C4-2B (cell line): Measurements from ENCODE around the gene ZBTB20.

Source experiments
- ZFX ChIP-seq: fragments of 450-650 bp; IDR thresholded peaks from 2 replicates; pipeline ENCODE4 v1.6.1; 2017
- TF ChIP-seq, protein P1 (sequence below): fragments of 450-650 bp; conservative IDR thresholded peaks from 2 replicates; pipeline ENCODE4 v1.5.1; 2017; ENCODE audit warnings: mild to moderate bottlenecking

DNA sequence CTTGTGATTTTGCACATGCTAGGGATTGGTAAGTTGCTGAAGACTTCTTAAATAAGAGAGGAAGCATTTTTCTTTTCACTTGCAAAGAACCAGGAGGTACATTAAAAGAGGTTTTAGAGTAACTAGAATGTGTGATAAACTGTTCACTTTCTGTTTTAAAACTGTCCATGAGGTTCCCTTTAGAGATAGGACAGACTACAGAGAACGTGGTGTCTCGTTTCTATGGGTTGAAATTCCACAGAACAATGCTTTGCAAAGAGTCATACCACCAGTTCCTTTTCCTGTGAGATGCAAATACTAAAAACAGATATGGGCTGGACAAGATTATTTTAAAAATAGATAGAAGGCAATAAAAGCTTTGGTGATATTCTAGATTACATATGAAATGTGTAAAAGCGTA lies 480.5 kb downstream of the ZBTB20 start:
- TF ChIP-seq, protein P1, sequence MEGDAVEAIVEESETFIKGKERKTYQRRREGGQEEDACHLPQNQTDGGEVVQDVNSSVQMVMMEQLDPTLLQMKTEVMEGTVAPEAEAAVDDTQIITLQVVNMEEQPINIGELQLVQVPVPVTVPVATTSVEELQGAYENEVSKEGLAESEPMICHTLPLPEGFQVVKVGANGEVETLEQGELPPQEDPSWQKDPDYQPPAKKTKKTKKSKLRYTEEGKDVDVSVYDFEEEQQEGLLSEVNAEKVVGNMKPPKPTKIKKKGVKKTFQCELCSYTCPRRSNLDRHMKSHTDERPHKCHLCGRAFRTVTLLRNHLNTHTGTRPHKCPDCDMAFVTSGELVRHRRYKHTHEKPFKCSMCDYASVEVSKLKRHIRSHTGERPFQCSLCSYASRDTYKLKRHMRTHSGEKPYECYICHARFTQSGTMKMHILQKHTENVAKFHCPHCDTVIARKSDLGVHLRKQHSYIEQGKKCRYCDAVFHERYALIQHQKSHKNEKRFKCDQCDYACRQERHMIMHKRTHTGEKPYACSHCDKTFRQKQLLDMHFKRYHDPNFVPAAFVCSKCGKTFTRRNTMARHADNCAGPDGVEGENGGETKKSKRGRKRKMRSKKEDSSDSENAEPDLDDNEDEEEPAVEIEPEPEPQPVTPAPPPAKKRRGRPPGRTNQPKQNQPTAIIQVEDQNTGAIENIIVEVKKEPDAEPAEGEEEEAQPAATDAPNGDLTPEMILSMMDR: no peak
- TF ChIP-seq ZFX: no peak
